Ammon's horn (tissue), 1 donor: Measurements from ENCODE around the gene C1orf174.

Experiments
- DNase-seq: peaks from one replicate; pipeline ENCODE4 v3.0.0-alpha.2; 2016; ENCODE audit warnings: low spot score

Gene C1orf174

DNA sequence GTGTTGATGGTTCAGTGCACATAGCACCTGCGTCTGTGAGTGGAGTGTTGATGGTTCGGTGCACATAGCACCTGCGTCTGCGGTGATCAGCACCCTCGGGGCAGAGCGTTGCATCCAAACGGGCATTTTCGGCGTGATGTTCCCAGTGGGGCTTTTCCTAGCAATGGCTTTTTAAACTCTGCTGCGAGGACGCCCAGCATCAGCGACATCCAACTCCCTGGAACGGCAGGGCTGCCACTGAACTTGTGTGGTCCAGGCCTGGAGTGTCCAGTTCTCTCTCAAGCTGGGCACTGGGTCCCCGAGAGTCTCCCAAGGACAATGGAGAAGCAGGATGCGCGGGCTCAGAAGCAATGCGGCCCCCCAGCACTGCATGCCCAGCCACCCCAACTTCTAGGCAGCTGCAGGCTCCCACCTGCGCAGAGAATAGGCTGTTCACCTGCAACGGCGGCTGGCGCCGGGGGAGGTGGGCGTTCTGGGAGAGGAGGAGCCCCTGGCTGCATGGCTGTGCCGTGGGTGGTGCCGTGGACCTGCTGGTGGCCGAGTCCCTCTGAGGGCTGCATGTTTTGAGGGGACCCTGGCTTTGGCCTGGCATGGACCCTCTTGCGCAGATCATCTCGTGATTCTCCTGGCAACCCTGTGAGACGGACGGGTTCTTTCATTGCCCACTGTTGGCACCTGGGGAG is 10.1 kb upstream of the C1orf174 start:
- no peak for DNase-seq

DNA sequence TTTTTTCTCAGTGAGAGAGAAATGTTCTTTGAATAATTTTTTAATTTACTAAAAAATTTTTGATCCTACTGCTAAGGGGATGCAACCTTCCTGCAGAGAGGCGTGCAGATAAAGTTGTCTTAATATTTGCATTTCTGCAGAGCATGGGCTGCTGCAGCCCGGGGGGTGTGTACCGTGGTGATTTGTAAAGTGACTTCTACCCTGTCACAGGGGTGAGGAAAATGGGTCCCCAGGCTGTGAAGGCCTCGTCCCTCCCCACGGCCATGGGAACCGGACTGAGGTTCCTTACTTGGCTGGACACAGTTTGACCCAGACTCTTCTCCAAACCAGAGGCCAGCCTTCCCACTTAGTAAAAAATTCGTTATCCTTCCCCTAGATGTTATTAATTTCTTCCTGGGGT is 9.5 kb upstream of the C1orf174 start:
- no peak for DNase-seq

DNA sequence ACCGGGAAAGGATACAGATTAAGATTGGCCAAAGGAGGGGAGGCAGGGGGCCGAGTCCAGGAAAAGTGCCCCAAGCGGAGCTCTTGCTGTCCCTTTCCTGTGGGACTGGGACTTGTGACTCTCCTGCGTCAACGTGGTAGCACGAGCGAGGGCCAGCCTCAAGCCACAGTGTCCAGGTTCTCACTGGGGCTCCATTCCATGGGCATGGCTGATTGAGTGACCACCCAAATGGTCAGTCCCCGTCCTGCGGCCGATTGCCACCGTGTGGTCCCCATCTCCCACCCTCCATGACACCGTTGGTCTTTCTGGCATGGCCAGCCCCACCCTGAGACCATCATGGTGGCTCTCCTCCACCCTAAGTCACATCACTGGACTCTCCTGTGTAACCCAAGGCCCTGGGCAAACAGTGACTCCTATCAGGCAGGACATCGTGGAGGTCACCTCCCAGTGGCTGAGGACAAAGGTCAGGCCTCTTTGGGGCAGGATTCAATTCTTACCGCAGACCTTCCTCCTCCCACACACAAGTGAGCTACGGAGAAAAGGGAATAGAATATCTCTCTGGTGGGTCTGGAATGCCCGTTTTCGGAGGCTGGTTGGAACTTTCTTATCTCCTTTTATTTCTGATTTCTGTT is 8.9 kb upstream of the C1orf174 start:
- DNase-seq: no peak

DNA sequence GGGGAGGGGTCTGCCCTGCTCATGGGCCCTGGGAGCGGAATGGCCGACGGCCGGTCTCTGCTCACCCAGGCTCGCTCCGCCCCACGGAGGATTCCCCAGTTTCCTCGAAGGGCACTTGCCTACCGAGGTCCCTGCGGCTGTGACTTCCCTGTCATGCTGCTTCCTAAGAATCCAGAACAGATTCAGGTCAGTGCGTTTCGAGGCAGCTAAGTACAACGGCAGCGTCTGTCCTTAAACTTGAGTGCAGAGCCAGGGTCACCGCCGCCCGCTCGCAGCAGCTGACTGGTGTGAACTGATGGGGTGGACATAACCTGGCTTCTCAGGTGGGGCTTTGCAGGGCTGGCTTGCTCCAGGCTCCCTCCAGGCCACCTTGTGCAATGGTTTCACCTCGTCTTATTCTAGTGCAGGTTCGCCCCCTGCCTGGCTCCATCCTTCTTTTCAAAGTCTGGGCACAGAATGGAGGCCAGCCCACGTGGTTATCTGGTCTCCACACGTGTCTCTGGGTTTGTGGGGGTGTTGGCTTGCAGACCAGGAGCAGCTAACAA is 7.6 kb upstream of the C1orf174 start:
- no peak for DNase-seq

DNA sequence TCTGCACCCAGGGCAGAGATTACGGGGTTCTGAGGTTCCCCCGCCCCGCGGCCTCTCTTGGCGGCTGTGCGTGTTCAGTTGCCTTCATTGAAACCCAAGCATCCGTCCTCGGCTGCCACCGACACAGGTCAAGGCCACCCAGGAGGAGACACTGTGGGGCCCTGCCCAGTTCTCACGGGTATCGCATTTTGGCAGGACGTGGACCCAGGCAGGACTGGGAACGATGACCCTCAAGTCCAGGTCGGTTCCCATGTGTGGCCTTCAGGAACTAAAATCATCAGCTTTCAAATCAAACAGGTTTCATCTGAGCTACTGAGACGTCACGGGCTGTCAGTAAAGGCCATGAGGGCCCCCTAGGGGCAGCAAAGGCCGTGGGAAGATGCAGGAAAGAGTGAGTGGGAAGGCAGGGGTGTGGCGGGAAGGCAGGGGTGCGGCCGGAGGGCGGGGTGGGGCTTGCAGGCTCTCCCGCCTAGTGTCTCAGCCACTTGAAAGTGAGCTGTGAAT is 7.0 kb upstream of the C1orf174 start:
- DNase-seq: no peak

DNA sequence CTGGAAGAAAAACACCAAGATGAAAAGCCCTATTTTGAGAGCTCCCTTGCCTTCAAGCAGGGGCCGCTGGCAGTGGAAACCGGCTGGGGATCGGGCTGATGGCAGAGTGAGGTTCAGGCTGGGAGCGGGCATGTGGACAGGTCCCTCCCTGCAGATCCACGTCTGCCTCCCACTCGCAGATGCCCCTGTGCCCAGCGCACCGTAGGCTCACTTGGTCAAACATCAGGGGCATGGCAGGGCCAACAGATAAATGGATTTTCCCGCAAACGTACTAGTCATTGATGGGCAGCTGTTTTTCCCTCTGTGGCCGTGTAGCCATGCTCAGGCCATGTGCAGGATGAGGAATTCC is 6.6 kb upstream of the C1orf174 start:
- DNase-seq: no peak

DNA sequence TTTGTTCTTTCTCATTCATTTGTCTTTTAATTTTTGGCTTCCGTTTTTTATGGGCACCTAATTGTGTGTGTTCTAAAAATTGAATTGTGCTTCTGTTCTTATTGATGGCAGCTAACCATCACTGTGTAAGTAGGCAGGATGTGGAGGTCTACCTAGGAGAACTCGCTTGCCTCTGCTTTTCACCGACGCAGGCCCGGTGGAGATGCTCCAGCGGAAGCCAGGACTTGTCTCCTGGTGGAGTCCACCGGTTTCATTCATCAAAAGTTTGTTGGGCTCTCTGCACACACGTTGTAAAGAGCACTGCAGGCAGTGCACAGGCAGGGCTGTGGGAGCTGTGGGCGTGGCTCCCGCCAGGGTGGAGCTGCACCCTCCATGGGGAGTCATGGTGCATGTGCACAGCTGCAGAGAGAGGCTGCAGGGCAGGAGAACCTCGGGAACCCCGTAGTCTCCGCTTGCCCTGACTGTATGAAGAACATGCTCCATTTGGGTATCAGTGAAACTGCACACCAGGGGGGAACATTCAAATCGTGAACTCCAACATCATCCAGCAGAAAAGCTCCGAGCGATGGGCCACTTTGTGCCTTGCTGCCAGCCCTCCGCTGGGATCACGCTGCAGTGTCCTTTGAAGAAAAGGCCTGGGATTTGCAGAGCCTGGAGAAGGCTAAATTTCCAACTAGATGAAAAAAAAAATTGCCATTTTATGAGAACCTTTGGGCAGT is 6.0 kb upstream of the C1orf174 start:
- no peak for DNase-seq

DNA sequence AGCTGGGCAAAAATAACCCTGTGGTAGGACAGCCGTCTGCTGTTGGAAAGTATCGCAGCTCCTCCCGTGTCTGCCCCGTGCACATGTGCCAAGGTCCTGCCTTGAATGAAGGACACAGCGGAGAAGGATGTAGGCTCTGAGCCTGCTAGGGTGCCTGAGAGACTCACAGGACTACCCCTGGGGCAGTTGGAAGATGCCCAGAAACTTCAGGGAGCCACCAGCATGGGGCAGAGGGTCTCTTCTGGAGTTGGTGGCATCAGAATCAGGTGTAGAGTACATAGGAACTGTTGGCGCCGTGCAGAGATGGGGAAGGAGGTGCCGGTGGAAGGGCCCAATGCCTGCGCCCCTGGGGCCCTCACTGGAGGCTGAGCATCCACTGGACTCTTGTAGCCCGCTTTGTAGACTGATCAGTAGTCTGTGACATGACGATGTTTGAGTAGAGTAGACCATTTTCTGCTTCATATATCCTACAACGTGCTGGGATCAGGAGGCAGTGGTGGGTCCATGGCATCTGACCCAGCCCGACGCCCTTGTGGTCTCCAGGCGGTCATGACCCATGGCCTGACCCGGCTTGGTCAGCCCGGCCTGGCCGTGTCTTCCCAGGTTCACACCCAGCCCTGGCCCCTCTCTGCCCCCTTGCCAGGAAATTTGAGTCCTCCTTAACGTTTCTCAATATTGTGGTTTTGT is 5.3 kb upstream of the C1orf174 start:
- no peak for DNase-seq

DNA sequence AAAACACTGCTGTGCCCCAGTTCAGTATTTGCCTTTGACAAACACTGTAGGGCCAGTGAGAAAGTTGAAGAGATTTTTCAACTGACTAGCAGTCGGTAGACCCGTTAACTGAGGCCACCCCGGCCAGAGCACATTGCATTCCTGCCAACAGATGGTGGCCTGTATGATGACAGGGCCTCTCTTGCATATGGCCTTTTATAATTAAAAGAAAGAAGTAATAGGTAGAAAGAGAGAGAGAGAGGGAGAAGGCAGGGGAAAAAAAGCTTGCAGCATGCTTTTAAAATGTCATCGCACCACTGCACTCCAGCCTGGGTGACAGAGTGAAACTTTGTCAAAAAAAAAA is 4.7 kb upstream of the C1orf174 start:
- DNase-seq: no peak

DNA sequence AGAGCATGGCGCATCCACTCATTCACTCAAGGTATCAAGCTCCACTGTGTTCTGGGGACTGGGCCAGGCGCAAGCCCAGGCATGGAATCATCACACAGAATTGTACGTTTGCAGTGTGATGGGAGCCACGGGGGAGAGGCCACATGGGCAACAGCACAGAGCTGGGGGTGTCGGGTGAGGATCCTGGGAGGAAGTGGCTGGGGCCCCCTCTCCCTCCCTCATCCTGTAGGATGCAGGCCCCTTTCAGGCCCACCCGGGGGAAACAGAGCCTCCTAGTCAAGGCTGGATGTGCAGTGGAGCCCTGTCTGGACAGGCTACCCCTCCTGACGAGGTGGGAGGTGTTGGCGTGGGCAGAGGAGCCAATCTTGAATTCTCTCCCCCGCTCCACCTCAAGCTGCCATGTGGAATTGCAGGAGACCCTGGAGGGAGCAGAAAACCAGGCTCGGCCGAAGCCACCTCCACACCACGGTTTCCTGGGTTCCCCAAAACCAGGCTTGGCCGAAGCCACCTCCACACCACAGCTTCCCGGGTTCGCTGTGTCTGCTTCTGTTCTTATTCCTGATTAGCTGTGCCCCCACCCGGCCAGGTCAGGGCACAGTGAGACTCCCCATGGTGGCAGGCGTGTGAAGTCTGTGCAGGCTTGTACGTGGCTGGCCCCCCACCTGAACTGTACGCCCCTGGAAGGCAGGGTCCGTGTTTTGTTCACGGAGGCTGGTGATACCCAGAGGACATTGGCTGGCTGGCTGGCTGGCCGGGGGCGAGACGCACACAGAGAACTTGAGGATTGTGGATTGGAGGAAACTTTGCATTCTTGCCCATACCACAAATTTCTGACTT is 4.2 kb upstream of the C1orf174 start:
- DNase-seq: no peak

DNA sequence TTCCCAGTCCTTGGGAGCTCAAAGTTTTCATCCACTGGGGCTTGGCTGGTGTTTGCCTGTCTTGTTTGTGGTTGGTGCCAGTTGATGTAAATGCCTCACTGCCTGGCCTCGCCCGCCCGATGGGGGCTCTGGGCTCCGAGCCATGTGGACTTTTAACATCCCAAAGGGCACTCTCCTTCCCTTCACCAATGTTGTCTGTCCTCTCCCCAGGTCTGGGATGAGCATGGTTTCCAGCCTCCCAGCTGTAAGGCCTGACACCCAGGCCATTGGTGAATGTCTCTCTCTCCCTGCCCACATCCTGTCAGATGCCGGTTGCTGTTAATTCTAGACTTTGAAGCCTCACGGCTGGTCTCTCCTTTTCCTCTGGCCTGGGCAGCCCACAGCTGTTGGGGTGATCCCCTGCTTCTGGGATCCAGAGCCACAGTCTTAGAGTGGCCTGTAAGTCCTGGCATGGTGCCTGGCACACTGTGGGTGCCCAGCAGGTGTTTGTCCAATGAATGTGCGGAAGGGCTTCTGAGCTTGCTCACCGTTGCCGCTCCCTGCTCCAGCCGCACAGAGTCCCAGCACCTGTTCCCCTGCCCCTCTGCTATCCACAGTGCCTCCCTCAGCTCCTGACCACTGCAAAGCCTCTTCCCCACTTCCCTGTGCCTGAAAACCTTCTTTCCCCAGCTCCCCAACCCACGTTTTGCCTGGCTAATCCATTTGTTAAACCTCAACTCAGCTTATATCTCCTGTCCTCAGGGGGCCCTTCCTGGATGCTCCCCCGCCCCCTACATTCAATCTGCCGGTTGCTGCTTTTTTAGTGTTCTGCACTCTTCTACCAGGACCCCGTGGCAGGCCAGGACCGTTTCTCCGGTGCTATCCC is 3.3 kb upstream of the C1orf174 start:
- DNase-seq: no peak

DNA sequence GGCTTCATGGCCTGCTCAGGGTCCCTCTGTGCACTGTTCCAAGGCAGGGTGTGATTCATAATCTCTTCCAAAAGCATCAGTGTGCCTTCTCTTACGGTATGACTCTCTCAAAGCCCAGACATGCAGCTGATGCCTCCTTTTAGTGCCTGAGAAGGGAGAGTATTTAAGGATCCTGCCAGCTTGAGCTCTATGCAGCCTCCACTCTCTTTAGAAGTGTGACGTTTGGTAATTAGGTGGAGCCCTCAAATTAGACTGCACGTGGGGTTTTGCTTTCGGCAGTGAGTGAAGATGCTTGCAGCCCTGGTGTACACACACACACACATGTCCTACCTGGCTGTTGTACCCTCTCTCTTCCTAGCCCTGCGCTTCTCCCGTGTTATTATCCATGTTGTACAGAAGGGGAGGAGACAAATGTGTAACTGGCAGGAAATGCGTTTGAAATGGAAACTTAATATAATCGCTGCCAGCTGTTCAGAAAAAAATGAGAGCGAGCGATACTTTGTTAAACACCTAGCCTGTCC is 2.6 kb upstream of the C1orf174 start:
- DNase-seq: no peak

DNA sequence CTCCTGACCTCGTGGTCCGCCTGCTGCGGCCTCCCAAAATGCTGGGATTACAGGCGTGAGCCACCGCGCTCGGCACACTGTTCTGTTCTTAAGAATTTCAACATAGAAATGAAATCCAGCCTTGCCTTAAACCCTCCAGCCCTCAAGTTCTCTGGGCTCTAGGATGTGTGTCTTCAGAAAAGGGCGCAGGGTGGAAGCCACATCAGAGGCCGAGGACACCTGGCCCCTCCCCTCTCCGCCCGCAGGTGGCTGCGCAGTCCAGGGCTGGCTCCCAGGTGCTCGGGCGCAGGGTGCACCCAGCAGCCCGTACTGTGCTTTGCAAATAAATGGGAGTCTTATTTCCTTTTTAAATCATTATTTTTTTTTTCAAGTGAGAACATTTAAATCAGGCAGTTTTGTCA is 2.0 kb upstream of the C1orf174 start:
- DNase-seq: no peak

DNA sequence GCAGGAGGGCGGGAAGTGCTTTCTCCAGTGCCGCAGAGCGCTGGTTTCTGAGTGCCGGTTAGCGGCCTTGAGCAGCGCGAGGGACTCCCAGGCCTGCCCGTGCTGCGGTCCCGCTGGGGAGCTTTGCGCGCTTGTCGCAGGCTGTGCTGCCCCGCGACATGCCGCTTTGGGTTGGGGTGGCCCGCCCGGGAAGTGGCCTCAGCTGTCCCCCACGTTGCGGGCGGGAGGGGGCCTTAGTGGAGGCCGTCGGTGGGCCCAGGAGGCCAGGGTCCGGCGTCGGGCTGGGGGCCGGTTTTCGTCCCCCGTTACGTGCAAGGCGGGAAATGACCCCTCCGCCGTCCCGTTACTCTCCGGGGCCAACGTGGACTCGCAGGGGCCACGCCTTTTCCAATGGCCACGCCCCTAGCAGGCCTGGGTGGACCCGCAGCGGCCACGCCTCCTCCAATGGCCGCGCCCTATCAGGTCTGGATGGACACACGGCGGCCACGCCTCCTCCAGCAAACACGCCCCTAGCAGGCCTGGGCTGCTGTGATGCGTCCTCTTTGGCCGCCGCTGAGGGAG is 977 bp upstream of the C1orf174 start:
- peak; percentile 98 for DNase-seq

DNA sequence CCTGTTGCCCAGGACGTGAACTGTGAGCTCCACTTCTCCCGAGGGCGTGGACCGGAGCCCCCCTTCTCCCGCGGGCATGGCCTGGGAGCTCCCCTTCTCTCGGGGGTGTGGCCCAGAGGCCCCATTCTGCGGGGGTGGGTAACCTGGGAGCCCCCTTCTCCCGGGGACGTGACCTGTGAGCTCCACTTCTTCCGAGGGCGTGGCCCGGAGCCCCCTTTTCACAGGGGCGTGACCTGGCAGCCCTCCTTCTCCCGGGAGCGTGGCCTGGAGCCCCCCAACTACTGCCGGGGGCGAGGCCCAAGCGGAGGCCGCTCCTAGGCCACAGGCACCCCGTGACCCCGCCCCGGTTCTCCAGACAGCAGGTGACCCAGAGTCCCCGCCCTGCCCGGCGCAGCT is 320 bp downstream of the C1orf174 start:
- DNase-seq: no peak

DNA sequence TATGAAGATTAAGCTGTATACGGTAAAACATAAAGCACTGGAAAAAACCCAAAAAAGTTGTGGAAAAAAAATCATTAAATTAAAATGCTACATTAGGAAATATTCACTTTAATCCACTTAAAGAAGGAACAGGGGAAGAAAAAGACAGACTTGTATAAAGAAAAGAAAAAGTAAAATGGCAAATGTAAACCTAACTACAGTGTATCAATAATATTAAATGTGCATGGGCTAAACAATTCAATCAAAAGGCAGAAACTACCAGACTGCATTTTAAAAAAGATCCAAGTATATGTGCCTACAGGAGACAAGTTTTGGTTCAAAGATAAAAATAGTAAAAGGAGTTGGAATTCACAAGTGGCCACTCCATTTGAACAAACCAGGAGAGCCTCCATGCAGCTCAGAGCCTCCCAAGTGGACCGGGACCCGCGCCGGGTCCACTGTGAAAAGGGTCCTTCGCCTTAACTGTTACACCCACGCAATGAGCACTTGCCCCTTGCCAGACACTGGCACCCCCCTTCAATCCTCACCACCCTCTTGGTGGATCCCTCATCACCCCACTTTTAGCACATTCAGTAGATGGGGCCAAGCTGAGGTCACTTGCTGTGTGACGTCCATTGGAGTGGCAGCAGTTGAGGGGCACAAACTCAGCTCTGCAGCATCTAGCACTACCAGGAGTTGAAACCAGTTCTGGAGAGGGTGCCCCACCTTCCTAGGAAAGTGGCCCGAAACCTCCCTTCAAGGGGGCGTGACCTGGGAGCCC is 898 bp downstream of the C1orf174 start:
- DNase-seq: no peak

DNA sequence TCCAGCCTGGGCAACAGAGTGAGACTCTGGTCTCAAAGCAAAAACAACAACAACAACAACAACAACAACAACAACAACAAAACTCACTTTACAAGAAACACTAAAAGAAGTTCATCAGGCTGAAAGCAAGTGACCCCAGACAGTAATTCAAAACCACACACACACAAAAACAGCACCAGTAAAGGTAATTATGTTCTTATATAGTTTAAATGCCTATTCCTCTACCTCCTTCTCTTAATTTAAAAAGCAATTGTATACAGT is 1.7 kb downstream of the C1orf174 start:
- no peak for DNase-seq

DNA sequence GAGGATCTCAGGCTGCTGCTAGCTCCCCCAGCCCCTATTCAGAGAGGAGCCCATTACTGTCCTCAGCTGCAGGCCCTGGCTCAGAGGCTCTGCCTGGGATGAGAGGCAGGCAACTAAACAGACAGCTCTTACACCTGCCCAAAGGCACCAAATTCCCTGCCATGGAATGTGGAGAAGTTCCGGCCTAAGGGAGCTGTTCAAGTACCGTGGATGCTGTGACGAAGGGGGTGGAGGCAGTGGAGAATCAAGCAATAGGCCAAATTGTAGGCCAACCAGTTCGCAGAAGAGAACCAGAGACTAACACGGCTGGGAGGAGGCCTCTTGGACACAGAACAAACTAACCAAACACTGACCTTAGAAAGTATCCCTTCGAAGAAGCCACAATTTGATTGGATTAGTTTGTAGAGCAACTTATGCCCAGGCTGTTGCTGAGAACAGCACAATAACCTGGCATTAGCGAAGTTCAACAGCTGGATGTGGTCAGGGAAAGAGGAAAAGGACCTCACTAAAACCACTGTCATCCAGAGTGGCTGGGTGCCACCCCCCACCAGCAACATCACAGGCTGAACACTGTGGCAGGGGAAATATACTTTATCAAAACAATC is 3.6 kb downstream of the C1orf174 start:
- DNase-seq: no peak

DNA sequence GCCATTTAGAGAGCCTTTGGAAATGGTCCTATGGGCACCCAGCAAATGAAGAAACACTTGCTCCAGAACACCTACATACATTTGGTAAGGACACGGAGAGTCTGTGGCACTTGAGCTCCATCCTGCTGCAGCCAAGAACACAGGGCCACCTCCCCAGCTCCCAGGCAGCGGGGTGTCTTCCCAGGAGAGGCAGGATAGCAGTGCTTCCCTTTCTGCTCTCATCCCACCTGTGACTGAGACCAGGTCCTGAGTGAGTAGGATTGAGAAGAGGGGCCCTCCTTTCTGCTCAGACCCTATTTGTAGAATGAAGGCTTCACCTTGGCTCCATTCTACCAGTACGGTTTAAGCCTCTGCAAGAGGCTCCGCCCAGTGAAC is 4.1 kb downstream of the C1orf174 start:
- DNase-seq: no peak
